Testis (tissue), 2 donors: ENCODE results near the gene MAGEL2.

ENCODE experiments used
- CTCF ChIP-seq, 3 experiments: fragments of 450-650 bp in 2 of 3; fragments of 200-600 bp in 1 of 3; sonication (generic) in 1 of 3; IDR thresholded peaks; one replicate each; pipeline ENCODE4 v1.5.1; 2016 to 2019; ENCODE audit warnings: antibody characterized with exemption in 3 of 3, mild to moderate bottlenecking in 2 of 3, moderate library complexity in 1 of 3
- POLR2A ChIP-seq: fragments of 450-650 bp; IDR thresholded peaks from one replicate; pipeline ENCODE4 v1.6.1; 2017; ENCODE audit warnings: antibody characterized with exemption, mild to moderate bottlenecking, moderate library complexity

DNA sequence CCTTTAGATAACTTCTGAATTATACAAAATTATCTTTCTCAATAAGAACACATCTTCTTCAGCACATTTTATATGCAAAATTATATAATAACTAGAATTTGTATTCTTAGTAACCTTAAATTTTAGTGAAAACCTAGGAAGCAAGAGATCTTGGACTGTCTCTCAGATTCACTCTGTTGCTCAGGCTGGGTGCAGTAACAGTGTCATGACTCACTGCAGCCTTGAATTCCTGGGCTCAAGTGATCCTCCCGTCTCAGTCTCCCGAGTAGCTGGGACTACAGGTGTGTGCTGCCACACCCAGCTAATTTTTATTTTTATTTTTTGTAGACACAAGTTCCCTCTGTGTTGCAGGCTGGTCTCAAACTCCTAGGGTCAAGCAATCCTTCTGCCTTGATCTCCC lies 52.3 kb downstream of the MAGEL2 start:
- TF ChIP-seq CTCF (IDR thresholded peaks at IDR 0.05) (no peak), POLR2A (no peak)
